HG03196 (cell line): ENCODE data around the gene CDR2L.
"Not testable (repeated sequence)": the region's sequence is repeated elsewhere in the genome, so short reads cannot be mapped to it uniquely, and the experiment has no call there.

Experiments
- ATAC-seq: cut with Tn5 transposase; IDR thresholded peaks from one replicate; pipeline ENCODE4 v1.9.1; 2021; ENCODE audit not compliant: unreplicated experiment

The CDR2L gene

GRCh38 chr17:74981318-74981978 lies 6.0 kb upstream of the CDR2L start:
- ATAC-seq: no peak

GRCh38 chr17:74981979-74982662 lies 5.3 kb upstream of the CDR2L start:
- no peak for ATAC-seq

GRCh38 chr17:74982663-74983313 lies 4.6 kb upstream of the CDR2L start:
- not testable (repeated sequence) for ATAC-seq

DNA sequence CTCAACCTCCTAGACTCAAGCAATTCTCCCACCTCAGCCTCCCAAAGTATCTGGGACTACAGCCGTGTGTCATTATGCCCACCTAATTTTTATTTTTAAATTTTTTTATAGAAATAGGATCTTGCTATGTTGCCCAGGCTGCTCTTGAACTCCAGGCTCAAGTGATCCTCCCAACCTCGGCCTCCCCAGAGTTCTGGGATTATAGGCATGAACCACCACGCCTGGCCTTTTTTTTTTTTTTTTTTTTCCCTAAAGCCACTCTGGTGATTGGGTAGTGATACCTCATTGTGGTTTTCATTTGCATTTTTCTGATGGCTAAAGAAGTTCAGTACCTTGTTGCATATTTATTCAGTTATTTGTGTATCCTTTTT lies 1.2 kb upstream of the CDR2L start:
- no peak for ATAC-seq

- ATAC-seq: peak; percentile 16
Measured at GRCh38 chr17:74987909-74988711, 678 bp downstream of the CDR2L start.

DNA sequence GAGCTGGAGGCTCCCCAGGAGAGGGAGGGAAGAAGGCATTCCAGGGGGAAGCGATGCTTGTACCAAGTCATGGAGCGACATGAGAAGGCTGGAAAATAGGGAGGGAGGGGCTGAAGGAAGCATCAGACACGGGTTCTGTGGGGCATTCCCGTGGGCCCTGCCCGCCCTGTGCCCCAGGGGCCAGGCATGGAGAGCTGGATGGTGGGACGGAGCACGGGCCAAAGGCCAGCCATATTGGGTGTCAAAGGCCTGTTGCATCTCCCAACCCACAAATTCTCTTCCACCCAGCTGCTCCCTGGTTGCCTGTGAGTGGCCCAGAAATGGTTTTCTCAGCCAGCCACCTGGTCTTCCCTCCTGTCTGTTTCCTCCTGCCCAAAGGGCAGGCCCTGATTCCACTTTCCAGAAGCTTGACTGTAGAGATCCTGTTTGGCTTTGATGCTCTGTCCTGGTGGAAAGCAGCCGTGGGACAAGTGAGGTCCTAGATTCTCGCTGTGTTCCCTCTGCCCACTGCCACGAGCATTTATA lies 3.2 kb downstream of the CDR2L start:
- no peak for ATAC-seq

DNA sequence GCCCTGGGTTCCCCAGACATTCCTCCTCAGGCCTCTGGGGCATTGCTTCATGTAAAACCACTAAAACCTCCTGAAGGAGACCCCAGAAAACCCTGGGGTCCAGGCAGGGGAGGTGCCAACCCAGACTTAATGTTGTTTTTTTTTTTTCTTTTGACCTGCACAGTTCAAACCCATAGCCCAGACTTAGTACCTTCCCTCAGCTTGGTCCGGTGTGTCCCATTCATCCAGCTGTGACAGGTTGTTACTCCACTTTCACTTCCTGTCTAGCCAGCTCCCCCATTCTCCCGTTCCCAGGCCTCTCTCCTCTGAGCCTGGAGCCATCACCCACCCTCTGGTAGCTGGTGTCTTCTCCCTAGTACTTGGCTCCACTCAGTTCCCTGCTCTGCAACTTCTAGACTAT lies 4.8 kb downstream of the CDR2L start:
- no peak for ATAC-seq

DNA sequence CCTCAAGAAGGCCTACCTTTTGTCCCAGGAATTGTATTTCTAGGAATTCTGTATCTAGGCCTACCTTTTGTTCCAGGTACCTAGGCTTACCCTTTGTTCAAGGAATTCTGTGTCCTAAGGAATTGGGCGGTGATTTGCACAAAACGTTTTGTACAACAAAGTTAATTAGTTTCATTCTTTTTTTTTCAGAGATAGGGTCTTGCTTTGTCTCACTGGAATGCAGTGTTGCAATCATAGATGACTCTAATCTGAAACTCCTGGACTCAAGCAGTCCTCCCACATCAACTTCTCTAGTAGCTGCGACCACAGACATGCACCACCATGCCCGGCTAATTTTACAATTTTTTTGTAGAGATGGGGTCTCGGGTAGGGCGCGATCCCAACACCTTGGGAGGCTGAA lies 7.0 kb downstream of the CDR2L start:
- no peak for ATAC-seq

DNA sequence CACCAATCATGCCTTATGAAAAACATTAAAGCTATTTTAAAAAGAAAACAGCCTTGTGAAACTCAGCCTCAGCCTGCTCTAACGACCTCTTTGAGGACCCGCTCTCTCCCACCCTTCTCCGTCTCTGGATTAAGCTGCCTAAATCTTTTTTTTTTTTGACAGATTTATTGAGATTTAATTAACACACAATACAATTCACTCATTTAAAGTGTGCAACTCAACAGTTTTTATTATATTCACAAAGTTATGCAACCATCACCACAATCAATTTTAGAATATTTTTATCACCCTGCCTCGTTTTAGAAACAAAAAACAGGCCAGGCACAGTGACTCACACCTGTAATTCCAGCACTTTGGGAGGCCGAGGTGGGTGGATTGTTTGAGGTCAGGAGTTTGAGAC lies 8.4 kb downstream of the CDR2L start:
- ATAC-seq: no peak

DNA sequence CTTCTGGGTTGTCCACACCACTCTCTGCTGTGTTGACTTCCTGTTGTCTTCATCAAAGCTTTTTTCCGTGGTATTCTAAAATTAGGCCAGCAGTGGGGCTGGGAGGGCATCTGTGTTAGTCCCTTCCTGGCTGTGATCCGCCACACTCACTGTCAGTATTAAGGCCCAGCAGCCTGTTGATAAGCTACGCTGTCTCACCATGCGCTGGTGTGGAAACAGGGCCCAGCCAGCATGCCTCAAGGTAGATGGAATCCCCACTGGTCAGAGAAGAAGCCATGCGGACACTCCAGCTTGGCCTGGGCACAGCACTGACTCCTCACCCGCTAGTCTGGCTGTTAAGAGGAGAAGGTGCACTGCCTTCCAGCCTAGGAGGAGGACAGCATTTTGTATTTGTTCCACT lies 11.4 kb downstream of the CDR2L start:
- no peak for ATAC-seq

GRCh38 chr17:74999523-74999922 lies 12.1 kb downstream of the CDR2L start:
- no peak for ATAC-seq

GRCh38 chr17:75001915-75002843 lies 14.7 kb downstream of the CDR2L start:
- no peak for ATAC-seq

GRCh38 chr17:75003070-75003956 lies 15.9 kb downstream of the CDR2L start:
- no peak for ATAC-seq

DNA sequence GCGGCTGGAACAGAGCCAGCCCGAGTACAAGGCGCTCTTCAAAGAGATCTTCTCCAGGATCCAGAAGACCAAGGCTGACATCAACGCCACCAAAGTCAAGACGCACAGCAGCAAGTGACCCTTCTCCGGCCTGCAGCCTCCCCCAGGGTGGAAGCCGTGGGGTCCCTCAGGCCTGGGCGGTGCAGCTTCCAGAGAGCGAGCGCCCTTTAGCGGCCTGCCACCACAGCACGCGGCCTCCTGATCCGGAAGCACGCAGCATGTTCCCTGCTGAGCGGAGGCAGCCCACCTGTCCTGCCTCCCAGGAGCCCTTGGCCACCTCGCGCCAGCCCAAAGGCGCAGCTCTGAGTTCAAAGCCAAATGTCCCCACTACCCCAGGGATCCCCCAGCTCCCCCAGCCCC lies 16.5 kb downstream of the CDR2L start:
- no peak for ATAC-seq

DNA sequence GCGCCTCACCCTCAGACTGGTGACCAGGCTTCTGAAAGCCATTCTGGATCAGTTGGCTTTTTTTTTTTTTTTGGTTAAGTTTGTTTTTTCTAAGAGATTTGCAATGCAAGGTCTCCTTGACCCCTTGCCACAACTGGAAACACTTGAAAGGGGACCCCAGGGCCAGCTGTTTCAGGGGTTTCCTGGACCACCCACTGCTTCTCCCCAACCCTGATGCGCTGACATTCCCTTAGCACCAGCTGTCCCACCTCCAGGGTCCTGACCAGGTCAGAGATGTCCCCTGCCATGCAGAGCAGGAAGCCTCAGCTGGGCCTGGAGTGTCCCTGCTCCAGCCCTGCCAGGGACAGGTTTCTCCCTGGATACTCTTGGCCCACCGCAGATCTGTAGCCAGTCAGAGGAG lies 16.9 kb downstream of the CDR2L start:
- ATAC-seq: no peak

DNA sequence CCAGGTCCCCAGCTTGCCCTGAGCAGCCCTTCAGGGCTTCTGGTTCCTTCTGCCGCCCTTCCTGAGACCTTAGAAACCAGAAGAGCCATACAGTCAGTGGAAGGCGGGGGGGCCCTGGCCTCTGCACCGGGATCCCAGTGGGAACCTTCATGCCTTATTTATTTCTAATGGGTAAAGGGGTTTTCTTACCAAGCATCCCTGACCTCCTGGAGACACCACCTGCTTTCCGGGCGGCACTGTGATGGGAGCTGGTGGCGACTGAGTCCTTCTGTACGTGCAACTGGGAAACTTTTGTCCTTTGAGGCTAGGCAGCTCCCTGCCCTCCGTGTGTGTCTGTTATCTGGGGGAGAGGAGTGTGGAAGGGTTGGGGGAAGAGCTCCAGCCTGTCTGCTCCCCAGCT lies 17.9 kb downstream of the CDR2L start:
- no peak for ATAC-seq

DNA sequence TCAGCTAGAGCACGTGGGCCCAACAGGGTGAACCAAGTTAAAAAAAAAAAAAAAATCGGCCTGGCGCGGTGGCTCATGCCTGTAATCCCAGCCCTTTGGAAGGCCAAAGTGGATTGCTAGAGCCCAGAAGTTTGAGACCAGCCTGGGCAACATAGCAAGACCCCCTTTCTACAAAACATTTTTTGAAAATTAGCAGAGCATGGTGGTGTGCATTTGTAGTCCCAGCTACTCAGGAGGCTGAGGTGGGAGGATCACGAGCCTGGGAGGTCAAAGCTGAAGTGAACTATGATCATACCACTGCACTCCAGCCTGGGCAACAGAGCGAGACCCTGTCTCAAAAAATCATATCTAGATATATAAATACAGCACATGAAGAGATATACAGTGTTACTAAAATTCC lies 18.7 kb downstream of the CDR2L start:
- not testable (repeated sequence) for ATAC-seq

DNA sequence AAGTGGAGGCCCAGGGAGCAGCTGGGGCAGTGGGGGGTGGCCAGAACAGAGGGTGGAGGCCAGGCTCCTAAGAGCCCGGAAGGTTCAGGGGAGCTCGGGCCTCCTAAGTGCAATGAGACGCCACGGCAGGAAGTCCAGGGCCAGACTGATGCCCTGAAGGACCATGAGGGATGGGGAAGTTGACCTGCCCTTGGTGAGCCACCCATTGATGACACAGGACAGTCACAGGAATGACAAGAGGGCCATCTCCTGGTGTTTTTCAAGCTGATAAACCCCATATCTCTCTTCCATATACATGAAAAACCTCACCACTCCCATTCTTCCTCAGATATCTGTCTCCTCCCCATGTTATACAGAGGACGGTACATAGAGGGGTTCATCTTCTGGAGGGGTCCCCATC lies 19.2 kb downstream of the CDR2L start:
- no peak for ATAC-seq

- no peak for ATAC-seq
Measured at GRCh38 chr17:75008373-75008772, 20.9 kb downstream of the CDR2L start.
